ENCODE results near the gene GRIPAP1.

DNA sequence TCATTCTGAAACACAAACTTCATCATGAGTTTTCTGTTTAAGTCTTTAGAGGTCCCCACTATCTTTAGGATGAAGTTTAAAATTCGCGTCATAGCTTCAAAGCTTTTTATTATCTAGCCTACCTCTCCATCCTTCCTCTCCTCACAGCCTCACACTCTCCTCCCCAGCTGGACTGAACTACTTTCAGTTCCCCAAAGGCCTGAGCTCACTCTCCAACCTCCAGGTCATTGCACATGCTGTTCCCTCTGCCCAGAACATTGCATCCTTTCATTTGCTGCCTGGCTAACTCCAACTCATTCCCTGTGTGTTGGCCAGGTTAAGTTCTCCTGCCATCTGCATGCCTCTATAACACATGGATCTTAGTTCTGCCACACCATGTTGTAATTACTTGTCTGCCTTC is 41.8 kb downstream of the GRIPAP1 start:
- TF ChIP-seq, protein P1, sequence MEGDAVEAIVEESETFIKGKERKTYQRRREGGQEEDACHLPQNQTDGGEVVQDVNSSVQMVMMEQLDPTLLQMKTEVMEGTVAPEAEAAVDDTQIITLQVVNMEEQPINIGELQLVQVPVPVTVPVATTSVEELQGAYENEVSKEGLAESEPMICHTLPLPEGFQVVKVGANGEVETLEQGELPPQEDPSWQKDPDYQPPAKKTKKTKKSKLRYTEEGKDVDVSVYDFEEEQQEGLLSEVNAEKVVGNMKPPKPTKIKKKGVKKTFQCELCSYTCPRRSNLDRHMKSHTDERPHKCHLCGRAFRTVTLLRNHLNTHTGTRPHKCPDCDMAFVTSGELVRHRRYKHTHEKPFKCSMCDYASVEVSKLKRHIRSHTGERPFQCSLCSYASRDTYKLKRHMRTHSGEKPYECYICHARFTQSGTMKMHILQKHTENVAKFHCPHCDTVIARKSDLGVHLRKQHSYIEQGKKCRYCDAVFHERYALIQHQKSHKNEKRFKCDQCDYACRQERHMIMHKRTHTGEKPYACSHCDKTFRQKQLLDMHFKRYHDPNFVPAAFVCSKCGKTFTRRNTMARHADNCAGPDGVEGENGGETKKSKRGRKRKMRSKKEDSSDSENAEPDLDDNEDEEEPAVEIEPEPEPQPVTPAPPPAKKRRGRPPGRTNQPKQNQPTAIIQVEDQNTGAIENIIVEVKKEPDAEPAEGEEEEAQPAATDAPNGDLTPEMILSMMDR (IDR thresholded peaks at IDR 0.05) = no peak
- no peak for TF ChIP-seq POLR2A (IDR thresholded peaks at IDR 0.05)
- no peak for TF ChIP-seq EP300 (IDR thresholded peaks at IDR 0.05)
